NCI-H1092 (cell line): ENCODE measurements around the gene DIP2A.
"Not testable (repeated sequence)": the region's sequence is repeated elsewhere in the genome, so short reads cannot be mapped to it uniquely, and the experiment has no call there.

Experiments used
- DNase-seq: peaks from one replicate; lab custom pipeline; 2025; lab: John Stamatoyannopoulos, UW

DIP2A gene

GRCh38 chr21:46555225-46555617 is 96.5 kb downstream of the DIP2A start:
- no peak for DNase-seq

GRCh38 chr21:46555678-46556077 is 97.0 kb downstream of the DIP2A start:
- no peak for DNase-seq

- DNase-seq, result no peak
These were observed 98.1 kb downstream of the DIP2A start for GRCh38 chr21:46556802-46557201.

- no peak for DNase-seq
These were observed 98.8 kb downstream of the DIP2A start for GRCh38 chr21:46557469-46557868.

GRCh38 chr21:46557919-46558392 is 99.3 kb downstream of the DIP2A start:
- no peak for DNase-seq

GRCh38 chr21:46559291-46559983 is 100.7 kb downstream of the DIP2A start:
- DNase-seq, result no peak

- no peak for DNase-seq
These were observed 102.1 kb downstream of the DIP2A start for GRCh38 chr21:46560568-46561444.

GRCh38 chr21:46561445-46562090 is 102.9 kb downstream of the DIP2A start:
- DNase-seq, result no peak

- DNase-seq, result no peak
These were observed 103.8 kb downstream of the DIP2A start for GRCh38 chr21:46562472-46562871.

GRCh38 chr21:46562964-46563607 is 104.4 kb downstream of the DIP2A start:
- no peak for DNase-seq

- no peak for DNase-seq
These were observed 105.7 kb downstream of the DIP2A start for GRCh38 chr21:46564391-46564790.

GRCh38 chr21:46567348-46567747 is 108.7 kb downstream of the DIP2A start:
- no peak for DNase-seq

GRCh38 chr21:46568562-46568961 is 109.9 kb downstream of the DIP2A start:
- no peak for DNase-seq

GRCh38 chr21:46569081-46569480 is 110.4 kb downstream of the DIP2A start:
- no peak for DNase-seq

GRCh38 chr21:46570119-46570518 is 111.4 kb downstream of the DIP2A start:
- DNase-seq, result no peak

- no peak for DNase-seq
These were observed 111.9 kb downstream of the DIP2A start for GRCh38 chr21:46570631-46571030.

GRCh38 chr21:46572850-46573249 is 114.2 kb downstream of the DIP2A start:
- DNase-seq, result no peak

GRCh38 chr21:46577786-46578185 is 119.1 kb downstream of the DIP2A start:
- not testable (repeated sequence) for DNase-seq

- not testable (repeated sequence) for DNase-seq
These were observed 120.7 kb downstream of the DIP2A start for GRCh38 chr21:46579394-46579793.

GRCh38 chr21:46581780-46582307 is 123.2 kb downstream of the DIP2A start:
- no peak for DNase-seq

GRCh38 chr21:46585191-46585953 is 126.7 kb downstream of the DIP2A start:
- no peak for DNase-seq
